ENCODE data around the gene BEX4. TPM values are rescaled to one million over a fixed set of nuclear protein-coding genes. Genes with fewer than 3 reads are reported as not detected.
"Not testable (repeated sequence)": the region's sequence is repeated elsewhere in the genome, so short reads cannot be mapped to it uniquely, and the experiment has no call there.

BEX4 gene
- total and polyA plus RNA-seq, 4 donors: 30.0 to 66.6 (median 42.0) TPM

GRCh38 chrX:103215425-103215991 lies 600 bp downstream of the BEX4 start:
- peak overlapping the region; percentile 74 to 88 for H3K27ac ChIP-seq (ENCODE audit: low read depth in 1 of 2, low read length in 1 of 2)
- peak overlapping the region; percentile 62 for H3K4me3 ChIP-seq
- peak; percentile 45 for ATAC-seq (ENCODE audit: insufficient read depth, low FRiP score)
- H3K9me3 ChIP-seq (ENCODE audit: control insufficient read depth in 4 of 4, insufficient read depth in 3 of 4, low read length in 3 of 4): peaks cover 0 to 3% (median 0%) of the 10 kb centered on the region in 4 donors
- 3 to 37% methylated on average over 17 to 39 of the region's 39 CpGs for WGBS, 2 donors
- H3K27me3 ChIP-seq (ENCODE audit: control insufficient read depth in 3 of 3, insufficient read depth in 3 of 3, low read length in 2 of 3): peaks cover 0 to 16% (median 0%) of the 10 kb centered on the region in 3 donors
- H3K9ac ChIP-seq (ENCODE audit: insufficient read depth in 1 of 2, low read length in 2 of 2): peak overlapping the region; percentile 55 to 84
- TF ChIP-seq CTCF (IDR thresholded peaks at IDR 0.05; ENCODE audit: control extremely low read depth, extremely low read depth): no peak
- no peaks in the 10 kb centered on the region for H3K4me1 ChIP-seq (ENCODE audit: control insufficient read depth in 5 of 5, insufficient read depth in 5 of 5, low read length in 5 of 5)
- DNase-seq: peak; percentile 26 to 53 (median 51)
- no peaks in the 10 kb centered on the region for H3K36me3 ChIP-seq (ENCODE audit: control insufficient read depth in 4 of 4, insufficient read depth in 4 of 4, low read length in 4 of 4)

- H3K9ac ChIP-seq (ENCODE audit: insufficient read depth in 1 of 2, low read length in 2 of 2): no peak overlapping the region
- TF ChIP-seq CTCF (IDR thresholded peaks at IDR 0.05; ENCODE audit: control extremely low read depth, extremely low read depth): no peak
- 50 to 54% methylated on average over 27 to 39 of the region's 39 CpGs for WGBS, 2 donors
- peak overlapping the region in 1 of 2 donors; percentile 10 for H3K27ac ChIP-seq (ENCODE audit: low read depth in 1 of 2, low read length in 1 of 2)
- no peak overlapping the region for H3K4me3 ChIP-seq
- H3K4me1 ChIP-seq (ENCODE audit: control insufficient read depth in 5 of 5, insufficient read depth in 5 of 5, low read length in 5 of 5): no peaks in the 10 kb centered on the region
- ATAC-seq (ENCODE audit: insufficient read depth, low FRiP score) (no peak), DNase-seq (peak in 1 of 3 donors; percentile 9)
- peaks cover 3 to 28% (median 15%) of the 10 kb centered on the region in 3 donors for H3K27me3 ChIP-seq (ENCODE audit: control insufficient read depth in 3 of 3, insufficient read depth in 3 of 3, low read length in 2 of 3)
- H3K36me3 ChIP-seq (ENCODE audit: control insufficient read depth in 4 of 4, insufficient read depth in 4 of 4, low read length in 4 of 4): no peaks in the 10 kb centered on the region
- peaks cover 0 to 11% (median 0%) of the 10 kb centered on the region in 4 donors for H3K9me3 ChIP-seq (ENCODE audit: control insufficient read depth in 4 of 4, insufficient read depth in 3 of 4, low read length in 3 of 4)
These were observed 5.8 kb downstream of the BEX4 start for GRCh38 chrX:103220511-103221323.

- WGBS, 2 donors: 86 to 94% methylated on average over 4 of the region's 4 CpGs
These were observed 11.0 kb downstream of the BEX4 start for GRCh38 chrX:103225918-103226317.

GRCh38 chrX:103233263-103233662 lies 18.4 kb downstream of the BEX4 start:
- DNase-seq (no peak), ATAC-seq (ENCODE audit: insufficient read depth, low FRiP score) (no peak)
- Histone ChIP-seq H3K4me3 (no peak overlapping the region), H3K9ac (ENCODE audit: insufficient read depth in 1 of 2, low read length in 2 of 2) (no peak overlapping the region), H3K27ac (ENCODE audit: low read depth in 1 of 2, low read length in 1 of 2) (no peak overlapping the region), H3K9me3 (ENCODE audit: control insufficient read depth in 4 of 4, insufficient read depth in 3 of 4, low read length in 3 of 4) (no peaks in the 10 kb centered on the region), H3K27me3 (ENCODE audit: control insufficient read depth in 3 of 3, insufficient read depth in 3 of 3, low read length in 2 of 3) (peaks cover 0 to 31% (median 8%) of the 10 kb centered on the region in 3 donors), H3K4me1 (ENCODE audit: control insufficient read depth in 5 of 5, insufficient read depth in 5 of 5, low read length in 5 of 5) (no peaks in the 10 kb centered on the region), H3K36me3 (ENCODE audit: control insufficient read depth in 4 of 4, insufficient read depth in 4 of 4, low read length in 4 of 4) (no peaks in the 10 kb centered on the region)
- 59 to 94% methylated on average over 2 of the region's 2 CpGs for WGBS, 2 donors
- TF ChIP-seq CTCF (IDR thresholded peaks at IDR 0.05; ENCODE audit: control extremely low read depth, extremely low read depth): no peak

More at GRCh38 chrX:103225918-103226317, 11.0 kb downstream of the BEX4 start:
- H3K4me1 ChIP-seq (ENCODE audit: control insufficient read depth in 5 of 5, insufficient read depth in 5 of 5, low read length in 5 of 5); H3K4me3 ChIP-seq; H3K9ac ChIP-seq (ENCODE audit: insufficient read depth in 1 of 2, low read length in 2 of 2); H3K36me3 ChIP-seq (ENCODE audit: control insufficient read depth in 4 of 4, insufficient read depth in 4 of 4, low read length in 4 of 4); DNase-seq; H3K27ac ChIP-seq (ENCODE audit: low read depth in 1 of 2, low read length in 1 of 2); H3K9me3 ChIP-seq (ENCODE audit: control insufficient read depth in 4 of 4, insufficient read depth in 3 of 4, low read length in 3 of 4); ATAC-seq (ENCODE audit: insufficient read depth, low FRiP score): not testable (repeated sequence)
- peaks cover 2 to 37% (median 25%) of the 10 kb centered on the region in 3 donors for H3K27me3 ChIP-seq (ENCODE audit: control insufficient read depth in 3 of 3, insufficient read depth in 3 of 3, low read length in 2 of 3)

Measured in lung (tissue), 12 donors.